Hepatic stellate cell (primary cell): ENCODE data around the gene POLE.

Source experiments
- DNase-seq: peaks from one replicate; pipeline ENCODE4 v3.0.0; 2011; ENCODE audit warnings: low spot score

Gene POLE

DNA sequence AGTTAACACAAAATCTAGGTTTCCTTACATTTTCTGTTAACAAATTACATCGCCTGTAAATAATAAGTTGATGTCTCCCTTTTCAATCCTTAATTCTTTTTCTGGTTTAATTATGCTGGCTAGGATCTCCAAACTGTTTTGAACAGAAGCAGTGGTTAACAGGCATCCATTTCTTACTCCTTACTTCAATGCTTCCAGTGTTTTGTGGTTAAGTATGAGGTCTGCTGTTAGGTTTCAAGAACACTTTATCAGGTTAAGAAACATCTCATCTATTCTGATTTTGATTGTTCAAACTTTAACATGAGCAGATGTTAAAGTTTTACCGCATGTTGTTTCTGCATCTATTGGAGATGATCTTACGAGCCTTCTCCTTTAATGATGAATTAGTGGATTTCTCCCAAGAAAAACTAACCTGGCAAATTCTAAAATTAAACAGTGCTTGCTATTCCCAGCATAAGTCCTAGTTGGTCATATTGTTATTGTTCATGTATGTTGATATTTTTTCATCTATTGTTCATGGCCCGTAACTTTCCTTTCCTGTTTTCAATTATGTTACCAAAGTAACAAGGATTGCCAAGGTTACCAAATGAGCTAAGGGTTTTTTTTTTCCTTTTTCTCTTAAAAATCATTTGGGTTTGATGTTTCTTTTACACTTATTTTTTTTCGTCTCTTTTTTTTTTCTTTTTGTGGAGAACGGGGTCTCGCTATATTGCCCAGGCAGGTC lies 33.4 kb downstream of the POLE start:
- DNase-seq = no peak

DNA sequence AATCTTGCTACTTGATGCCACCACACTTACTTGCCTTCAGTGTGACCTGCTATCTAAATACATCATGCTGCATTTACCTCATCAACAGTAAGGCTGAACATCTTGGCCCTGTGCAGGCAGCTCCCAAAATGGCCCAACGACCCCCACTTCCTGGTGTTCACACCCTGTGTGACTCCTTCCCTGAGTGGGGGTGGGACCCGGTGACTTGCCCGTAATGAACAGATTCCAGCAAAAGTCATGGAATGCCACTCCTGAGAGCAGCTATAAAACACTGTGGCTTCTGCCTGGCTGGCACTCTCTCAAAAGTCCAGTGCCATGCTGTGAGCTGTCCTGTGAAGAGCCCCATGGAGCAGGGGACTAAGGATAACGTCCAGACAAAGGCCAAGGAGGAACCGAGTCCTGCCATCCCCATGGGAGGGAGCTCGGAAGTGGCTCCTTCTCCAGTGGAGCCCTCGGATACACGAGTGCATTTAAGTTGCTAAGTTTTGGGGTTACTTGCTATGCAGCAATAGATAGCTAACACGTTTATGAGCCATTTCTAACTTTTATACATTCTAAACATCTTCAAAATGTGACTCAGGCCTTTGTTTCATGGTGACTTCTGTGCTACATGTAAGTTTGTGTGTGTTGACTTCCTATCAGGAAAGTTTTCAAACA lies 35.6 kb downstream of the POLE start:
- no peak for DNase-seq

DNA sequence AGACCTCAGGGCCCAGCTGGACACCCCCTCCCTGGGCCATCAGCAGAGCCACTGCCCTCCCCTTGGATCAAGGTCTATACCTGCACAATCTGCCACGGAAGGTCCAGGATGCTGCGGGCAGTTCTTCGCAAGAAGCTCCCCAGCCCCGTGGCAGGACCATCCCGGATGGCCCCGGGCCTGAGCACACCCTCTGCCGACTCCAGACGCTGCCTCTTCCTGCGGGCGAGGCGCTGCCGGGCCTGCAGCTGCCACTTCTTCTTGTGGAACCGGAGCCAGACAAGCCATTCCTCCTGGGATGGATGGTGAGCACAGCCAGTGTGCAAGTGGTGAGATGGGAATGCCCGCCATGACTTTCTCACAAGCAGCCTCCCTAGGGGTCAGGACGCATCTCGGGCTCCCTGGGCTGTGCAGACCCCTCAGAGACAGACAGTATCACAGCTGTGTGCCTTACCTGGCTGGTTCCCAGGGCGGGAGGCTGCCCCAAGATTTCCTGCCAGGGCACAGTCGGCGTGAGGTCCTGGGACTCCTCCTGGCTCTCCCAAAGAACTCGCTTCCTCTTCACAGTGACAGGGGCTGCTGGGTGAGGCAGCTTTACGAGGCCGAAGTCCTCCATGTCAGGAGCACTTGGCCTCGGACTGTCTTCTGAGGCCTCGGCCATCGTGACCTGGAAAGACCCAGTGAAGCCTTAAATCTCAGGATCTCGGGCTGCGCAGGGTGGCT lies 37.8 kb downstream of the POLE start:
- no peak for DNase-seq

DNA sequence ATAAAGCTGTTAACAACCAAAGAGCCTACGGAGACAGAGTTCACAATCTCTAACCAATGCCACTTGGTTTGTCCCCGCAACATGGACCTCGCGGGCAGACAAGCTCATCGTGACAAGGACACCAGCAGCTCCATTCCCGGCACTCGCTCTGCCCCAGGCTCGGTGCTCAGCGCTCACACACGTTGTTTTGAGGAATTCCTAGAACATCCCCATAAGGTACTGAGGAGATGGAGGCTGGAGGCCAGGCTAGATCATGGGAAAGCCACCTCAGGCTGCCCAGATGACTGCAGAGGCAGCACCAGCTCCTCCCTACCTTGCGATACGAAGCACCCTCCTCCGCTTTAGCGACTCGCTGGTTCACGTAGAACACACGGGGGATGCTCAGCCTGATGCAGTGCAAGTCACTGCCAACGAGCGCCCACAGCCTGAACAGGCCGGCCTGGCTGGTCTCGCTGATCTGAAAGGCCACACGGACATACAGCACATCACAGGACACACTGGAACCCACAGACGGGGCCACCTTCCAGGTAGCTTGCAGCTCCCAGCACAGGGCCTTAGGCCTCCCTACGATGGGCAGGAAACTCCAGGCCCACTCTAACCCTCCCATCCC lies 38.4 kb downstream of the POLE start:
- no peak for DNase-seq

DNA sequence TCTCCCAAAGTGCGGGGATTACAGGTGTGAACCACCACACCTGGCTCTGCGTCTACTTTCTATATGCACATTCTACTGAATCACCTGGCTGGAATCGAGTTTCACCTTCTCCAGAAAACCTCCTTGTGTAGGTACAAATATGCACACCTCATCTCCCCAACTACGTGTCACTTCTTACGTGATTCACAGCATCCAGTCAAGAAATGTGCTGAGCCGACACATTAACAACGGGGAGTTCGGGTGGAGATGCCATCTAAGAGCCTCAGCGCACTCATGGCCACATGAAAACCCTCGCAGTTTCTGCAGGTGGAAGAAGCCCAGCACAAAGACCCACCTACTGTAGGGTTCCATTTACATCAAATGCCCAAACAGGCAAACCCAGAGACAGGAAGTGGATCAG lies 39.3 kb downstream of the POLE start:
- no peak for DNase-seq

DNA sequence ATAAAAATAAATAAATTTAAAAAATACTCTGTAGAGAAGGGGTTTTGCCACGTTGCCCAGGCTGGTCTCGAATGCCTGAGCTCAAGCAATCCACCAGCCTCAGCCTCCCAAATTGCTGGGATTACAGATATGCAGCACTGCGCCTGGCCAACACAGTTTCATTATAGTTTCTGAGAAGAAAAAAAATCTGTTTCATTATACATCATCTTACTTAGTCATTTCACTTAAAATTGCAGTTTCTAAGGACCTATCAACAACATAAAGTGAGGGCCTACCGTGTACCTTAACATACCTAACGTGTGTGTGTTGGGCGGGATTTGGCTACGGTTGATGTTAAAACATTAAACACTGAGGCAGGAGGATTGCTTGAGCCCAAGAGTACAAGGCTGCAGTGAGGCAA lies 40.3 kb downstream of the POLE start:
- no peak for DNase-seq

DNA sequence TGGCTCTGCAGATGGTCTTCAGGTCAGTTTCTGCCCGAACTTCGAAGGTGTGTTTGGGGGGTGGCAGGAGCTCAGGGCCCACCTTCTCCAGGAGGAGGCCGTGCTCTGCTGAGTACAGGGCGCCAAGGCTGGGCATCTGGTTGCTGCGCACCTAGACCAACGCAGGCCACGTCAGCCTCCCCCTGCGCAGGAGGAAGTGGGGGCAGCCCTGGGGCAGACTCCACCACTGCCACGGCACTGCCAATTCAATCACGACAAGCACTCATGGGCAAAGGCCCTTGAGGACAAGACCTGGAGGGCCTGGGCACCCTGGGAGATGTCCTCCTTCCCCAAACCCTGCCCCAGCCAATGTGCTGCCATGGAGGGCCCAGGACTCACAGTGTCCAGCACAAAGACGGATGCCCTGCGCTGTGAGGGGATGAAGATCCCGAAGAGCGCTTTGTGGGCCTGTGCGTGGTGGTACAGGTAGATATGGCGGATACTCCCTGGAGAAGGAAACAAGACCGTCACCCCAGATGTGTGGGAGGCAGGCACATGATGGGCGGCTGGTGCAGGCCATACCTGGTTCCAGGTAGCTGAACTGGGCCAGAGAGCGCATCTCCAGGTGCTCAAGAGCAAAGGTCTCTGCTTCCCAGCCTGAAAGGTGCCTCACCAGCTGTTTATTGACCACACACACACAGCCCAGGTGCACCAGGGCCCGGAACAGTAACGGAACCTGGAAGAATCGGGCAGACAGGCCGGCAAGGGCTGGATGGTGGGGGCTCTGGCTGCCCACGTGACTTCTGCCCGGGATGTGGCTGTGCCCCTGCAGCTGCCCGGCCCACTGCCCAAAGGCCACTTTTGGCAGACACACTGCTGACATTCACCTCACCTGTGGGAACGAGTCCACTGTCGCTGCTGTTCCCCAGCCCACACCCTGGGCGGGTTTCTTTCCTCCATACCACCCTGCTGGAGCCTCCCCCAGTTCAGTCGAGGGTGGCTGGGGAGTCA lies 44.0 kb downstream of the POLE start:
- no peak for DNase-seq

DNA sequence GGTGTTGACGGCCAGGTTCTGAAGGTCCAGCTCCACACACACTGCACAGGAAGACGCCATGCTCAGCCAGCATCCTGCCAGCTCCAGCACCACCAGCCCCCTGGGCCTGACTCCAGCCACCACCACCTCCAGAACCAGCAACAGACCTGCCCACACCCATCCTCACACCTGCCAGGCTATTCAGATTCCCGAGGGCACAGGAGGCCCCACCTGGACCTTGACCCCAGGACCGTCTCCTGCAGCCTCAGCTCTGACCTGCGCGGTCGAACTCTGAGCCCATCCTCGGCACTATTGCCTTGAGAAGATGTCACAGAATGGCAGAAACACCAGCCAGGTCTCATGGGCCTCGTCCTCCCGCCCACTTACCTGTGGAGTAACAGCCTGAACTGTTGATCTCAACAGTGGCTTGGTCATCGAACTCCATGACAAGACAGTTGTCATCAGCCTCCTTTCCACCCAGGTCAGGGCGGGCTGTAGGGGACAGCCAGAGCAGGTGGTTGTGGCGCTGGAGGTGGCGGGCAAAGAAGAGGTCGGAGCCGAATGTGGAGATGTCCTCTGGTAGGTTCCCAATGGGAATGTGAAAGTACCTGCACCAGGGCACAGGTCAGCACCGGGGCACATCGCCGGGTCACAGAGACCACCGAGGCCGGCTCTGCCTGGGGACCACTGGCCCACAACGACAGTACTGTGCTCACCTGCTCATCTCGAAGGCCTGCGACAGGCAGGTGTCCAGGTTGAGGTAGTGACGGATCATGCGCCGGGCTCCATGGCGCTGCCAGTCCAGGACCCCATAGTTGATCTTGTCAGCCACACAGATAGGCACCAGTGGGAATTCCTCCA lies 45.1 kb downstream of the POLE start:
- DNase-seq = no peak

DNA sequence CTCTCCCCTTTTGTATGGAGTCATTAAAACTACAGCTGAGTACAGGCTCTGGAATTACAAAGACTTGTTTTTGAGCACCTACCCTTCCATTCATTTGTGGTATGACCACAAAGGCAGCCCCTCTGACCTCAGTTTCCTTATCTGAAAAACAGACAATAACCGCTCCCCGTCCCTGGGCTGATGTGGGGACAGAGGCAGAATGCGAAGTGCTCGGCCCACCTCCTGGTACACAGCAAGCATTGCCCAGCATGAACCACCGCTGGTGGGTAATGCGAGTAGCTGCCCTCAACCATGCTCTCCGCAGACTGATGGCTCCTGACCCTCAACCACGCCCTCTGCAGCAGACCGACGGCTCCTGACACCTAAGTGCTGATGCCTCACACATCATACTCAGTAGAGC lies 46.2 kb downstream of the POLE start:
- DNase-seq = no peak

DNA sequence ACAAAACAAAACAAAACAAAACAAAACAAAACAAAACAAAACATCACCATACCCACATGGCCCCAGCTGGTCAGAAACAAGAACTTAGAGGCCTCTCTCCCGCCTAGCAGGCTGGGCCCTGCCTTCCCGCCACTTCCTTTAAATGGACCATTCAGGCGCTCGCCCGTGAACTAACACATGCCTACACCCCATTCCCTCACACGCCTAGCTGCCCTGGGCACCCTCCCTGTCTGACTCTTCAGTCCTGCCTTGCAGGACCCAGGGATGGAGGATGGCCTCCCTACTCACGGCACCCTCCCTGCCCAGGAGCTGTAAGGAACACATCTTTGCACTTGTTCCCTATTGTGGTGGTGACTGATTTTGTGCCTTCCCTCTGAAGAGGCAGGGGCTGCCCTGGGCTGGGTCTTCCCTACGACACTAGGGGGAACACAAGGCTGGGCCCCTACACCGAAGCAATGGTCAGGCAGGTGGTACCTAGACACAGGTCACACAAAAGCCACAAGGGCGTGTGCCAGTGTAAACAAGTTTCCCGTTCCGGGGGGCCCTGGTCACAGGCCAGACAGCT lies 47.1 kb downstream of the POLE start:
- DNase-seq = no peak

DNA sequence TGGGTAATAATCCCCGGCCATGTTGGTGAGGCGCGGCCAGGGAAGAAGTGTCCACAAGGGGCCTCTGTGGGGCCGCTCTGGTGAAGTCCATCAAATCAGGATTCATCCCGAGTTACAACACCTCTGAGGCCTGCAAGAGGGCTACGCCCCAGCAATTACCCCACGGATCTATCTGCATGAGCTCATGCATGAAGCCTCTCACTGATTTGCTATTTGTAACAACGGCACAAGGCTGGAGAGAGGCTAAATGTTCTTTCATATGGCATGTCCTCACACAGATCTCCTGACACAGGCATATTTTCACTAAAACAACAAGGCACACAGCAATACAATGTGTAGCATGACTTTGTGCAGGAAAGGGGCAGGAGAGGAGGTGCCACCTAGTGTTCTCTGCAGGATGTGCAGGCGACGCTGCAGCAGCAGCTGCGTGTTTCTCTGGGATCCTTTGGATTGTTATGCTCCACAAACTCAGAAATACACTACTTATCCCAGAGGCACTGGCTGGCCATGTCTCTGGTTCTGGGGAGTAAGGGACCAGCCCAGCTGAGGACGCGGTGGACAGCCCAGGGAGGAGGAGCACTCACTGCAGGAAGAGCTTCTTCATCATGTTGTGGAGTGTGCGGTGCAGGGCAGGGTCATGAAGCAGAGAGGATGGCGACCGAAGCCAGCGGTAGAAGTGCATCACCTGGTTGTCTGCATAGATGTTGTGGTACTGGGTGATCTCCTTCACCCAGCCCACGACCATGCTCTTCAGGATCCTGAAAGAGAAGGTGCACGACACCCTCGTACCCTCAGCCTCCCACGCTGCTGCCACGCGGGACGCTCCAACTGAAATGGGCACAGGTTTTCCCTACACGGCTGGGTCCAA lies 48.4 kb downstream of the POLE start:
- DNase-seq = peak; percentile 84

DNA sequence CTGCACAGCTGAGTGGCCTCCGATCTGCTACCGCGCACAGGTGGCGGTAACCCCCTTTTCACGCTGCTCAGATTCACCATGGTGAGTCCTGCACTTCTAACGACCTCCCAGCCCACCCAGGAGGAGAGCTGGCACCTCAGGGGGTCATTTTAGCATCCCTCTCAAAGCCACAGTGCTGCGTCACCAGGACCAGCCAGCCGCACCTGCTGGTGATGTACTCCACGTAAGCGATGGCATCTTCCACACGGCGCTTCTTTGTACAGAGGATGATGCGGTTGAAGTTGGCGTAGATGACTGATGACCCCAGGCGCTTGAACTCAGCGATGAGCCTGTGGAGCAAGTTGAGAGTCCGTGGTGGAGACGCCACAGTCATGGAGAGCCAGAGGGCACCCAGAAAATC lies 49.3 kb downstream of the POLE start:
- DNase-seq = no peak

DNA sequence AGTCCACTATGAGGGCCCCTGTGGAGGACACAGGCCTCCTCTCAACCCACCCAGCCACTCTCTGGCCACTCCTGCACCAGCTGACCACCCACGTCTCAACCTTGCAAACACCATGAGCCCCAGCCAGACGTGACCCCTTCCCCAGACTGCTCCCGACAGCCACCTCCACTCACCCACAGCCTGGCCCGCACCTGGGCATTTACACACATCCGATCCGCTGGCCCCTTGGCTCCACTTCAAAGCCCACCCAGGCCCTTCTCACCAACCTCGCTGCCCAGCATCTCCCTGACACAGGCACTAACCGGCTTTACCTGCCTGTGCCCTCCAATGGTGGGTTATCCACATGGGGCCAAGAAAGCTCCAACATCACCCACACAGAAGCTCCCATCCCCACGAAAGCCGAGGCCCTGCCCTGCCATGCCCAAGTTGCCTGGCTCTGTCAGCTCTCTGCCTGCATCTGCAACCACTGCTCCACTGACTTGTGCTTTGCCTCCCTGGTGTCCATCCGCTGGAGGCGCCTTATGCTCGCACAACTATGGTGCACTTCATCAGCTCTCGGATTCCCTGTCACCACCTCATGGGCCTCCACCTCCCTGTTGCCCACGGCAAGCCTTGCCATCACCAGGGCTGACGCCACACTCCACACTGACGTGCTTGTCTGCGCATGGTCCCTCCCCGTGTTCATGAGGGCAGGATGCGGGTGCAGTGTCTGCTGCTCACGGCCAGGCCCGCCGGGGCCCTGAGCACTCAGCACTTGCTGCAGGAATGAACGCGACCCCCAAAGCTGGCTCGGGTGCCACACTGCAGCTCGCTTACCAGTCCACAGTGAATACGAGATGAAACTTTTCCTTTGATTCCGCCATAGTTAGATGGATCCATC lies 51.8 kb downstream of the POLE start:
- no peak for DNase-seq

DNA sequence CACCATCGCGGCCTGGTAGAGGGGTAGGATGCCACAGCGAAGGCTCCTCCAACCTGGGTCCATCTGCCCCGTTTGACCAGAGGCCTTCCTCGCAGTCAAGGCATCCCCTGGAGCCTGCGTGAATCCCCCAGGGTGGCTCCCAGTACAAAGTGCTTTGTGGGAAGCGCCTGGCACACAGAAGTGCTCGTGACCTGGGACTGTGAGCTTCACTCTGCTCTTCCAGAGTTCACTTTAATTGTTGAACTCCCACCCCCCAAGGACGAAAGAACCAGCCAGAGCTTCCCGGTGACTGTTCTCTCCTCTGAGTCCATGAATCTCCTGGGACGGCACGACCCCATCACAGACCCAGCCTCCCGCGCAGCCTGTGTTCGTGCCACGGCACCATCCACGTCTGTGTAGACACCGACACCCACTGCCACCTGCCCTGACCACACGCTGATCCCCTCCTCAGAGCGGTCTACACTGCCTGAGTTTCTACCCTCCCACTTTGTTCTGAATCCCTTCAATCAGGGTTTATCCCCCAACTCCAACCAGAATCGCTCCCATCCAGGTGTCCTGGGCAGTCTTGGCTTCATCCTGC lies 52.6 kb downstream of the POLE start:
- DNase-seq = no peak

DNA sequence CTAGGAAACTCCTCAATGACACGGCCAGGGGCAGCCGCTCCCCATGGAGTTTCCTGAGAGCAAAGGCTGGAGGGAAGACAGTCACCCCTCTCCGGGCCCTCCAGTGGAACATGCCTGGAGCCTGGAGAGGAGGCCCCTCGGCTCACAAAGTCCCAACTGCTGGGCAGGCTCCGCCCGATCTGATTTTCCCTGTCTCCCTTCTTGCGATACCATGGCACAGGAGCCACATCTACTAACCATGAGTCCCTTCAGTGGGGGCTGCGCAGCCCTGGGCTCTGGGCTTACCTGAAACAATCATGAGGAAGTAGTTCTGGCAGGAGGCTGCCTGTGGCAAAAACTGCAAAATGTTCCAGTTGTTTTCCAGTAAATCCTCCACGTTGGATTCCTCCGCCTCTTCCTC lies 53.2 kb downstream of the POLE start:
- no peak for DNase-seq

DNA sequence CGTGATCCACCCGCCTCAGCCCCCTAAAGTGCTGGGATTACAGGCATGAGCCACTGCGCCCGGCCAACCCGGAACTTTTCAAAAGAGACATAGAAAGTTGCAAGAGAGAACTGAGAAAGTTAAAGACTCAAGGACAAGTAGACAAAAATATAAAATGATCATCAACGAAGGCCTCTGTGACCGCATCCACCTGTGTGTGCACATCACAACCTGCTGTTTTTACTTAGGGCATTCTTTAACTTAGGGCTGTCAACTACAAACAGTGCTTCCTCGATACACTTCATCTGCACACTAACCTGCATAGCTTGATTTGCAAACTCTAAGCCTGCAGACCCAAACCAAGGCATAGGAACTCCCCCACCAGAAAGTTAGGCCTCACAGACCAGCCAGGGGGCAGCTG lies 53.7 kb downstream of the POLE start:
- no peak for DNase-seq

DNA sequence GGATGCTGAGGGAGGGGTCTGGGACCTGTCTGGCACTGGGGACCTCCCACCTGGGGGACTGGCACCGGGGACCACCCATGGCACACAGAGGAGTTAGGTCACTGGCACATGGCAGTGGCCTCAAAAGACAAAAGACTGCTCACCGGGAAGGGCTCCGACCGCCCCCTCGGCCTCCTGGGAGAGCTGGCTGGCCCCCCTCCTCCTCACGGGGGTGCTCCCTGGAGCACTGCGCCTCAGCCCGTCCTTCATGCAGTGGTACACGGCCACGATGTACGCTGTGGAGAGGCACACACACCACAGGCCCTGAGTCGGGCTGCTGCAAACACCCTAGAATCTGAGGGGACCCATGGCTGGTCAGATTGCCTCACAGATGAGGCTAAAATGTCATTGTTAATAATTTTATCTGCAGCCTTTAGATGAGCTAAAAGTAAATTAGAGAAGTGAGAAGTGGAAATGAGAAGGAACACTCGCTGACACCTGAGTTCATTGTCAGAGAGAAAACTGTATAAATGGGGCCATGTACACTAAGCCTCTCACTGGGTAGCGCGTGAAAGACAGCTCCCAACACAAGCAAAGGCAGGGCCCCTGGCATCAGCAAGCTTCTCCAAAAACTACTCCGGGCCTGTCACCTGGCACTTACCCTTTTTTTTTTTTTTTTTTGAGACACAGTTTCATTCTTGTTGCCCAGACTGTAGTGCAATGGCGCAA lies 54.5 kb downstream of the POLE start:
- no peak for DNase-seq
